ENCODE results near the gene TNP2. TPM values are rescaled to one million over a fixed set of nuclear protein-coding genes. Genes with fewer than 3 reads are reported as not detected.

The TNP2 gene
- total RNA-seq, 1 donor = not detected

- DNase-seq (ENCODE audit: low read depth in 2 of 3, low spot score in 2 of 3) = no peak
These were observed 23.8 kb downstream of the TNP2 start for GRCh38 chr16:11245222-11245737.

- no peak for DNase-seq (ENCODE audit: low read depth in 2 of 3, low spot score in 2 of 3)
These were observed 26.5 kb downstream of the TNP2 start for GRCh38 chr16:11242658-11243057.

GRCh38 chr16:11241480-11242204, 27.5 kb downstream of the TNP2 start:
- DNase-seq (ENCODE audit: low read depth in 2 of 3, low spot score in 2 of 3) = no peak

GRCh38 chr16:11240636-11241473, 28.3 kb downstream of the TNP2 start:
- peak in 1 of 3 donors; percentile 71 for DNase-seq (ENCODE audit: low read depth in 2 of 3, low spot score in 2 of 3)

GRCh38 chr16:11239644-11240632, 29.2 kb downstream of the TNP2 start:
- DNase-seq (ENCODE audit: low read depth in 2 of 3, low spot score in 2 of 3) = no peak

GRCh38 chr16:11238272-11239202, 30.6 kb downstream of the TNP2 start:
- DNase-seq (ENCODE audit: low read depth in 2 of 3, low spot score in 2 of 3) = no peak

- no peak for DNase-seq (ENCODE audit: low read depth in 2 of 3, low spot score in 2 of 3)
These were observed 32.5 kb downstream of the TNP2 start for GRCh38 chr16:11236461-11237254.

GRCh38 chr16:11235703-11235991, 33.5 kb downstream of the TNP2 start:
- peak in 1 of 3 donors; percentile 42 for DNase-seq (ENCODE audit: low read depth in 2 of 3, low spot score in 2 of 3)

- no peak for DNase-seq (ENCODE audit: low read depth in 2 of 3, low spot score in 2 of 3)
These were observed 34.0 kb downstream of the TNP2 start for GRCh38 chr16:11234884-11235702.

- DNase-seq (ENCODE audit: low read depth in 2 of 3, low spot score in 2 of 3) = peak in 2 of 3 donors; percentile 50 to 53
These were observed 35.3 kb downstream of the TNP2 start for GRCh38 chr16:11233727-11234376.

GRCh38 chr16:11232852-11233726, 36.0 kb downstream of the TNP2 start:
- peak; percentile 66 to 86 (median 81) for DNase-seq (ENCODE audit: low read depth in 2 of 3, low spot score in 2 of 3)

- DNase-seq (ENCODE audit: low read depth in 2 of 3, low spot score in 2 of 3) = no peak
These were observed 36.7 kb downstream of the TNP2 start for GRCh38 chr16:11232302-11232851.

- DNase-seq (ENCODE audit: low read depth in 2 of 3, low spot score in 2 of 3) = no peak
These were observed 37.7 kb downstream of the TNP2 start for GRCh38 chr16:11231367-11231970.

GRCh38 chr16:11229906-11230305, 39.2 kb downstream of the TNP2 start:
- DNase-seq (ENCODE audit: low read depth in 2 of 3, low spot score in 2 of 3) = no peak

- no peak for DNase-seq (ENCODE audit: low read depth in 2 of 3, low spot score in 2 of 3)
These were observed 39.7 kb downstream of the TNP2 start for GRCh38 chr16:11229432-11229831.

All from hematopoietic multipotent progenitor cell (in vitro differentiated cells).